Left renal cortex interstitium (tissue), 4 donors: ENCODE data around the gene CNDP1. TPM values are rescaled to one million over a fixed set of nuclear protein-coding genes. Genes with fewer than 3 reads are reported as not detected.

Experiments
- DNase-seq, 4 donors: peaks; one replicate each; pipeline ENCODE4 v3.0.0-alpha.2; 2013; ENCODE audit warnings: low read depth in 4 of 4, low spot score in 2 of 4, missing footprints in 1 of 4
- polyA plus RNA-seq, 4 donors: library from polyadenylated mRNA; unstranded; fragments of 120-200 nt; gene quantifications; one replicate each; pipeline ENCODE4 v1.2.1, GENCODE V29; 2013; ENCODE audit not compliant: insufficient read length in 4 of 4

The CNDP1 gene
- polyA plus RNA-seq, 4 donors: 0.91 to 1.8 (median 1.4) TPM

DNA sequence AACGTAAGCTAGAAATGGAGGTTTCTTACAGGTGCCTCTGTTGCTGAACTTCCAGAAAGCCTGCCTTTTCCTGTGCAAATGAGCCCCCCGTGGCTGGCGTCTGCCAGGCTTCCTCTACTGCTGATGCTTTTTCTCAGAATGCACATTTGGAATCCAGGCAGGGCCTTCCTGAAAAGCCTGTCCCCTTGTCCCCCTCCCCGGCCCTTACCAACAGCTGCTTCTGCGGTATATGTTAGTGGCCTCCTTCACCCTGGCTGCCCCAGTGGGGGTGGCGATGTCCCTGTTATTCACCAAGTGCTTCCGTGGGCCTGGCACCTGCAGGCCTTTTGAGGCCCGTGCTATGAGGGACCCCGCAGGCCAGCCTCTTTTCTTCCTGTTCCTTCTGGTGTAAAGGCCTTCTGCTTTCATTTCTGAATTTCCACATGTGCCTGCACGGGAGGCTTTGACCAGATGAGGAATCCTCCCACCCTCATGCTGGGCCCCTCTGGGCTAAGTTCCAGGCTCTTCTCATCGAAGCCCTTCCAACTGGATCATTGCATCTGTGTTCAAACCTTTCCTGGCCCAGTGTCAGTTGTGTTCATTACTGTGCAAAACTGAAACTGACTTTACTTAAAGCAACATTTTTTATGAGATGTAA lies 27.7 kb upstream of the CNDP1 start:
- no peak for DNase-seq

DNA sequence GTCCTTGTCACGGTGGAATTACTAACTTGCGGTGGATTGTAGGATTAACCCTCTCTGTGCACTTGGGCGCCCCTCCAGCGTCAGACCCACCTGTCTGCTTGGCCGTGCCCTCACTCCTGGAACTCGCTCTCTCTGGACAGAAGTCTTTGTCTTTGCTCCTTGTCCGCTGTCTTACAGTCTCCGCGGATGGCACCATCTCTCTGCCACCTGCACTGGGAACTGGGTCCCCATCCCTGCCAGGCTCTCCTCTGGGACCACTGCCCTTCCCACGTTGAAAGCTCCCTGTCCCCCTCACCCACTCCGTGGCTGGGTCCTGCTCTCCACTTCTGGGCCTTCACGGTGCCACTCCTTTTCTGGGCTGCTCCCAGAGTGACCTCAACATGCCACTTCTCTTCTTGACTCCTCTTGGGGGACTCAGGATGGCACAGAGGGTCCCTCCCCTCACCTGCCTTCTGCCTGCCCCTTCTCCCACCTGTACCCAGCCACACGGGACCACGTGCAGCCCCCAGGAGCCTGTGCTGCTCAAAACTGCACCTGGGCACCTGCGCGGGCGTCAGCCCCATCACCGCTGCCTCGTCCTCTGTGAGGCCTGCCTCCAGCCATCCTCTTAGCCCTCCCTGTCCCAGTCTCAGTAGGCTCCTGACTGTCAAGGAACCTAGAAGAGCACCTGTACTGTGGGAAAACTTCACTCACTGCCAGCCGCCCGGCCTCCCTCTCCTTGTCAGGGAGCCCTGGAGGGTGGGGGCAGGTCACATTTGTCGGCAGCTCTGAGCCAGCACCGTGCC lies 27.0 kb upstream of the CNDP1 start:
- no peak for DNase-seq

DNA sequence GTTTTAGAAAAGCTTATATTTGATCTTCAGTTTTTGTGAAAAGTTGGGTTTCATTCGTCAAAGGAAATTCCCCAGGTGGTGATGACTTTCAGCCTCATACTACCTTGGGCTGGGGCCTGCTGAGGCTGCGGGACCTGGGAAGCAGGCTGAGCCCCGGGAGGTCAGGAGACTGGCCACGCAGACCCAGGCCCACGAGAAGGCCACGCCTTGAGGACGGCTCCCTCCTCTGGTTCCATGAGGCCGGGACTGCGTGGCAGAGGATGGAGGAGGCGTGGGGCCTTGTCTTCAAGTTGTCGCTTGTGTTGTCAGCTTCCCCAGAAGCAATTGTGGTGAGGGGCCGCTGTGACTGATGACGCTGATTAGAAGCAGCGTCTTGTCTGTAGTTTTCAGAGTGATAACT lies 26.4 kb upstream of the CNDP1 start:
- DNase-seq: no peak

DNA sequence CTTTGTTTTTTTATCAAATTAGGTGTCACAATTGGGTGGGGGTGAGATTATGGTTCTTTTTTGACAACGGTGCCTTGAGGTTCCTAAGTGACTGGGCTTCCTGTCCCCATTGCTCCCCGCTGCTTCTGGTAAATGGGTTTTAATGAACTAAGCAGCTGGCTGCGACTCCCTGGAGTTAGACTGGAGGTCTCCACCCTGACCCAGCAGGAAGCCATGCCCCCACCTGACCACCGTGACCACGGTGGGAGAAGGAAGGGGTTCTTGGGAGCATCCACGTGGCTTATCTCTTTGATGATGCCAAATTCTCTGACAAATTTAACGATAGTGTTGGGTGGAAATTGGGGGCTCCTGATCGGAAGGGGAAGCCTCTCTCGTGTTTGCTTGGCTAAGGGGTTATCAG lies 25.9 kb upstream of the CNDP1 start:
- DNase-seq: no peak

DNA sequence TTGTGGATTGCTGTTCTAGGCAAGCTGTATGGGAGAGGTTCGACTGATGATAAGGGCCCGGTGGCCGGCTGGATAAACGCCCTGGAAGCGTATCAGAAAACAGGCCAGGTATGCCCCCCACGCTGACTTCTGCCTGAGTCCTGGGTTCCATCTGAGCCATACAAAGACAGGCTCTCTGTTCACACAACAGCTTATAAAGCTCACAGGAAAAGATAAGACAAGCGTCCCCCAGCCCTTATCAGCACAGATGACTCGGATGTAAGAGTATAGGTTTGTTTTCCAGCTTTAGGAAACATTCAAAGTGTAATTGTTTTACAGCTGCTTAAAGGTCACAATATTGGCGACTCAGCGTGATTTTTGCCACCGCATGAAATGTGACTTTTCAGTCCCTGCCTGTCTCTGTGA lies 25.5 kb upstream of the CNDP1 start:
- no peak for DNase-seq

DNA sequence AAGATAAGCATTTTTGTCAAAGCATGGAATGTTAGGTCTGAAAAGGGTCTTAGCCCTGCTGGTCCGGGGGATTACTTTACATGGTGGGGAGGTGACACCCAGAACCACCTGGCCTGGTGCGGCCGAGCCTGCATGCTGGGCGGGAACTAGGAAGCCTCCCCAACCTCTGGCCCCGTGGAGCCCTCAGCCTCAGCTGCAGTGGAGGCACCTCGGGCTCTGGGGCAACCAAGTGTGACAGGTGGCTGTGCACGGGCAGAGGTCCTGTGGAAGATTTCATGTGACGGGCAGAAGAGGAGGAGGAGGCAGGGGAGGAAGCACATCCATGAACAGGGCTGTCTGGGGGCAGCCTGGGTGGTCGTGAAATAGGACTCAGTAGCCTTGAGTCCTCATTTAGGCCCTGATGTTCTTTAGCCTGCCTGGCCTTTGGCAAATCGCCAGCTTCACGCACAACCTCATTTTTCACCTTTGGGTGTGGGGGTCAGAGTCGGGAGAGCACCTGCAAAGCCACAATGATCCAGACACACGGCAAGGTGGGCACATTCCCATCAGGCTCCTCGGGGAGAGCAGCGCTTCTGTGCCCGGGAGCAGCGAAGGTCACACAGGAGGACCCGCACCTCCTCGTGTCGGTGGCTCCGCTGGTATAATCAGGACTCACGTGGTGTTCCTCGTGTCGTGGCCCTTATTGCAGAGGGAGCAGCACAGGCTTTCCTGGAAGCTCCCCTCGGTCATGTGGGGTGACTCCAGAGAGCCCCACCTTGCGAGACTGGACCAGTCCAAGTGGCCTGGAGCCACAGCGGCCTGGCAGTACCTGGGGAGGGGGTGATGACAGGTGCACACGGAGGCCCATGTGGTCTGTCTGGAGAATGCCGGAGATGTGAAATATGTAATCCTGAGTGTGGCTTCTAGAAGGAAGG lies 24.2 kb upstream of the CNDP1 start:
- no peak for DNase-seq

DNA sequence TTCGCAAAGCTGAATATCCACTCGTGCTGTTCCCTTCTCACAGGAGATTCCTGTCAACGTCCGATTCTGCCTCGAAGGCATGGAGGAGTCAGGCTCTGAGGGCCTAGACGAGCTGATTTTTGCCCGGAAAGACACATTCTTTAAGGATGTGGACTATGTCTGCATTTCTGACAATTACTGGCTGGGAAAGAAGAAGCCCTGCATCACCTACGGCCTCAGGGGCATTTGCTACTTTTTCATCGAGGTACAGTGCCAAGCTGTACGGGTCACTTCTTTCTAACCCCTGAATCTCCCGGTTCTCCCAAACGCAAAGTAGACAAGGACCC lies 23.6 kb upstream of the CNDP1 start:
- no peak for DNase-seq

DNA sequence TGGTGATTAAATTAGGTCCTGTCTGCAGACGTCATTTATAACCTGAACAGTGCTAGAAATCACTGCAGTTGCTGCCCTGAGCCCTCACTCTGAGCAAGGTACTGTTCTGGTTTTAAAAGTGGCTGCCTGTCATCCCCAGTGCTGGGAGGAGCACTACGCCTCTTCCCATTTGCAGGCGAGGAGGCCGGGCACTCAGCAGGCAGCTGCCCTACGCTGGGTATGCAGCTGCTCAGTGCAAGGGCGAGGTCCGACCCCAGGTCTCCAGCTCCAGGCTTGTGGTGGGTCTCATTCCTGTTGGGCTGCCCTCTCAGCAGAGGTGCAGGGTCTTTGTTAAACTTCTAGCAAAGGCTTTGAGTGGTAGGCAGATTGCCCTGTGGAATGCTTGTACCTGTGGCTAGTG lies 22.5 kb upstream of the CNDP1 start:
- DNase-seq: no peak

DNA sequence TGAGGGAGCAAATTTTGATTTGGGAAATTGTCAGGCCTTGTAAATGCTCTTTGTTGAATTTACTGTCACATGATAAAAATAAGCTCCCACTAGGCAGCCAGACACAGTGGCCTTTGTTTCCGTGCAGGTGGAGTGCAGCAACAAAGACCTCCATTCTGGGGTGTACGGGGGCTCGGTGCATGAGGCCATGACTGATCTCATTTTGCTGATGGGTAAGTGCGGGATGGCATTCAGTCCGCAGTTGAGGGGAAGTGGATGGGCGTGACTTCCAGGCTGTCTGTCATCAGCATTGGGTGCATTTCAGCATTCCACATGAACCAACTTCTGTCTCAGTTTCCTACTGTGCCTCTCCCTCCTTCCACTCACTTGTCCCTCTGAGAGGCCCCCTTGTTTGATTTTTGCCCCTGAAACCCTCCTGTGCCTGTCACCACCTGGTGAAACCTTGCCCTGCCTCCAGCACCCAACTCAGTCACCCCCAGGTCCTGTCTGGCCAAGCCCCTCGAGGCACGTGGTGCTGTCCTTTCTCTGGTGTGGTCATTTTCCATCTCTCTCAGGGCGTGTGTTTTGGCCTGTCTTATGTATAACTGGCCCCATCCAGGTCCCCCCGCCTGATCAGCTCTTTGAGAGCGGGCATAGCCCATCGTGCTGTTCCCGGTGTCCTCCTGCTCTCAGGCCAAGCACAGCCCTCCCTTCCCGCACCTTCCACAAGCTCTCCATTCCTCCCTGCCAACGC lies 21.8 kb upstream of the CNDP1 start:
- DNase-seq: no peak

DNA sequence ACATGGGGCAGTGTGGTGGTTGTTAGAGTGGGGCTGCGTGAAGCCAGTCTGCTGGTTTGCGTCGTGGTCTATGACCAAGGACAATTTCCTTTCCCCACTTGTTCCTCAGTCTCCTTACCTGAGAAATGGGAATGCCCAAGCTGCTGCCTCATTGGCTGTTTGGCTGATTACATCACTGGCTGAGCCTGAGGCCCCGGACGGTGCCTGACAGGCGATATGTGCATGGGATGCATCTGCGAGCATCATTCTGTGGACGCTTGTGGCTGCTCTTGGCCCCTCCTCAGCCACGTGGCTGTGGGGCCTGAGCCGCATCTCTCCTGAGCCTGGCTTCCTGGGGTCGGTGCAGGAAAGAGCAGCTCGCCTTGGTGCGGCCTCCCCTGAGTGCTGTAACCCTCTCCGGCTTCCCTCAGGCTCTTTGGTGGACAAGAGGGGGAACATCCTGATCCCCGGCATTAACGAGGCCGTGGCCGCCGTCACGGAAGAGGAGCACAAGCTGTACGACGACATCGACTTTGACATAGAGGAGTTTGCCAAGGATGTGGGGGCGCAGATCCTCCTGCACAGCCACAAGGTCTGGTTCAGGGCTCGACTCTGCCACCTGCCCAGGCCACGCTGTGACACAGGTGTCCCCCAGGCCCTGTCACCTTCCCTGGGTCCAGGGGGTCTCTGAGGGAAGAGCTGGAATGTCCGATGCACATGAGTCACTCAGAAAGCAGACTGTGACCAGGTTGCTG lies 21.0 kb upstream of the CNDP1 start:
- no peak for DNase-seq

DNA sequence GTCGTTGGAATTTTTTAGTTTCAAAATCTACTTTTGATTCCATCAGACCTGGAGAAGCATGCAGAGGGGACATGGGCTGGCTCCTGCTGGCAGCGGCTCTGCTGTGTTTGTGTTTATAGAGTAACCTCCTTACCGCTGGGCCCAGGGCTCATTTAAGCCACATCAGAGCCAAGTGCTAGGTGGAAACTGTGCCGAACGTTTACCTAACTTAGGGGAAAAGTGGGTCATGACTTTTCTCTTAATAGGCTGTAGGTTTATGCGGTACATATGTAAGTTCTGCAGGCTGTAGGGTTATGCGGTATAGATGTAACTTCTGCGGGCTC lies 20.5 kb upstream of the CNDP1 start:
- DNase-seq: no peak

DNA sequence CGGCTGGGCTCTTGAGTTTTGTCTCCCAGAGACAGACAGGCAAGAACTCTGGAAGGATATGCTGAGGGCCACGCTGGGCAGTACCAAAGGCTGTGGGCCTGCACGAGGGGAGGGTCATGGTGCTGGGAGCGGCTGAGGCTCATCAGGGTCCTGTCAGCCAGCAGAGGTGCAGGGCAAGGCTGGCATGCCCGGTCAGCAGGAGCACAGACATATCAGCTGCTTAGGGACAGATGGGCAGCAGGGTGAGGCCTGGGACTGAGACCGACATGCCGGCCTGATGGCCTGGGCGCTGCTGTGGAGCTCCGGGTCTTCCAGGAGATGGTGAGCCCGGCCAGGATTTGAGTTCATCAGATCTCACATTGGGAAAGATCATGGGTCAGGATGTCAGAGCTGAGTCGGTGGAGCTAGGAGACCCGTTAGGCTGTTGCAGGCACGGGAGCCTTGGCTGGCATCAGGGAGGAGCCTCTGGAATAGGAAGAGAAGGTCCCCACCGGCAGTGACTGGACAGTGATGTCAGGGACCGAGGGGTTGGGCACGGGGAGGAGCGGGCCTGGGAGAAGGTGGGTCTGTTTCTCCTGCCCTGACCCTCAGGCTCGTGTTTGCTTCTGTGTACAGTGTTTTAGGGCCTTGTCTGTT lies 19.3 kb upstream of the CNDP1 start:
- DNase-seq: no peak

DNA sequence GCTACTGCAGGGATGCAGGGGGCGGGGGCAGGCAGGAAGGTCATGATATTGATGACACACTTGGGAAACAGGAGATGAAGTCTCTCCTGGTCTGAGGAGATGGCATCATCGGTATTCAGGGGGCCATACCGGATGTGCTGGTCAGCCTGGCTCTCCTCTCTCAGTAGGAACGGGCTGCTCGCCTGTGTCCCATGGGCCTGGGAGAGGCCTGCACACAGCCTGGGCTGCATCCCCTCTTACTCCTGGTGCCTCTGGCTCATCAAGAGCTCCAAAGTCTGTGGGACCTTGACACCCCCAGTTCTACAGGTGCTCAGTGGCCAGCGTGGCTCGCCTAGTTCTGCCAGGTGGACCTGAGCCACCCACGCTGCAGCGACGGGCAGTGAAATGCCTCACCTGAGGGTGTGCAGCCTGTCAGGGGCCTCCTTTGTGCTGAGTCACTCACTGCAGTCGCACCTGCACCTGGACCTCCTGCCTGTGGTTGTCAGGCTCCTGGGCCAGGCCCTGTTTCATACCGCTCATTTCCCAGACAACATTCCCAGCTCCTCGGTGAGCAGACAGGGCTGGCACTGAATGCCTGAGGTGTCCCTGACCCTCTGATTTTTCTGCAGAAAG lies 18.6 kb upstream of the CNDP1 start:
- no peak for DNase-seq

DNA sequence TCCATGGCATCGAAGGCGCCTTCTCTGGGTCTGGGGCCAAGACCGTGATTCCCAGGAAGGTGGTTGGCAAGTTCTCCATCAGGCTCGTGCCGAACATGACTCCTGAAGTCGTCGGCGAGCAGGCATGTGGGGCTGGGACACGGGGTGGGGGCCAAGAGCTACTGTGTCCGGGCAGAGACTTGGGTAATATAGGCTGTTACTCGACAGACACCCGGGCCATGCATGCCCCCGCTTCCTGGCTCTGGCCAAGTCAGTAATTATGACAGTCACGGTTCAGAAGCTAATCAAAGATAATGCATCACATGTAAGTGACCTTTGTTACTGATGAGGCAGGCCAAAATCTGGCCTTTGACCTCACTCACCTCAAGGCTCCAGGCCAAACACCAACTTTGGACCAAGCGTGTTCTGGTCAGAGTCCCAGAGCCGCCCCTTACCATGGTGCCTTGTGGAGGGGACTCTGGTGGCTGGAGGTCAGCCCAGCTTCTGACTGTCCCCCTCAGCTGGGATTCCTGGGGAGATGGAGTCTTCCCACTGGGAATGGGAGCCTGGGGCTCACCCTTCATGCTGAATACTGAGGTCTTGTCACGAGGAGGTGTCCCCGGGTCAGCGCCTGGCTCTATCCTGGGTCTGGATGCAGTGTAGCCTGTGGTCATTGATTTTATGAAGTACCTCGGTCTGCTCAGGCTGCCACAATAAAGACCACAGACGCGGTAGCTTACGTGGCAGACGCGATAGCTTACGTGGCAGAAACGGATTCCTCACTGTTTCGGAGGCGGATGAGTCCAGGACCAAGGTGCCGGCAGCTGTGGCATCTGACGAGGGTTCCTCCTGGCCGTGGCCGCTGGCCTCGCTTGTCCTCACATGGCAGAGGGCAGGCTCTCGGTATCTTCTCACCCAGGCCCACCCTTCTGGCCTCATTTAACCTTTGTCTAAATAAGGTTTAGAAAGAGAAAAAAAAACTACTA lies 17.7 kb upstream of the CNDP1 start:
- DNase-seq: no peak

DNA sequence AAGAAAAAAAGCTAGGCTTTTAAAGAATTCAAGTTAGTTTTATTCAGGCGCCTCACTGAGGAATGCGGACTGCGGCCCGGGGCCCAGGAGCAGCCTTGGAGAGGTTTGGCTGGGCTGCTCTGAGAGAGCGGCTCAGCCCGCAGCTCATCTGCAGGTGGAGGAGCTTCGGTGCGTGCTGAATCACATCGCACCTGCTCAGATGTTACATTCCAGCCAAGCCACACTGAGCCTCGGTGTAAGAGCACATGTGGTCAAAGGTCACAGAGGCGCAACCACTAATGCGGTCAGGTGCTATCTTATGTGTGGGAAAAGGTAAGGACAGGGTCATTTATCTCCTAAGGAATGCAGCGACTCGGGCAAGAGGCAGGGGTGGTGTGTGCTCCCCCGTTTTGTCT lies 17.1 kb upstream of the CNDP1 start:
- no peak for DNase-seq

DNA sequence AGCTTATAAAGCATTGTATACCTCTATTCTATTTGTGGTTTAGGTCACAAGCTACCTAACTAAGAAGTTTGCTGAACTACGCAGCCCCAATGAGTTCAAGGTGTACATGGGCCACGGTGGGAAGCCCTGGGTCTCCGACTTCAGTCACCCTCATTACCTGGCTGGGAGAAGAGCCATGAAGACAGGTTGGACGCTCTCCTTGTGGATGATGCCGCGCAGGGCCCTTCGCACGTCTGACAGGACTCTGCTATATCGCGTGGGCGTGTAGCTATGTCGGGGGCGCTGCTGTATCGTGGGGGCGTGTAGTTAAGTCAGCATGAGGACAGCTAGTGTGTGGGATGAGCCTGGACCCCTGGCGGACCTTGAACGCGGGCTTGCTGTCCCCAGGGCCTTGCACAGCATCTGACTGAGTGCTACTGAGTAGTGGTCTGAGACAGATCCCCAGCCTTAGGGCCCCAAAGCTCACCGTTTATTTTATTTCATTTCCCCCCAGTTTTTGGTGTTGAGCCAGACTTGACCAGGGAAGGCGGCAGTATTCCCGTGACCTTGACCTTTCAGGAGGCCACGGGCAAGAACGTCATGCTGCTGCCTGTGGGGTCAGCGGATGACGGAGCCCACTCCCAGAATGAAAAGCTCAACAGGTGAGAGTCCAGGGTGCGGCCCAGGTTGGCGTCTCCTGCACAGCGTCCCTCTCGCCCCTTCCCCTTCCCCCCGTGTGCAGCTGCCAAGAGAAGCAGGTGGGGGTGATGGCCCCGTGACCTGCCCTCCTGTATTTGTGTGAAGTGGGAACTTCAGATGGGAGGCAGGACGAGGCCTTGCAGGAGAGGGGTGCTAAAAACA lies 15.6 kb upstream of the CNDP1 start:
- DNase-seq: no peak

DNA sequence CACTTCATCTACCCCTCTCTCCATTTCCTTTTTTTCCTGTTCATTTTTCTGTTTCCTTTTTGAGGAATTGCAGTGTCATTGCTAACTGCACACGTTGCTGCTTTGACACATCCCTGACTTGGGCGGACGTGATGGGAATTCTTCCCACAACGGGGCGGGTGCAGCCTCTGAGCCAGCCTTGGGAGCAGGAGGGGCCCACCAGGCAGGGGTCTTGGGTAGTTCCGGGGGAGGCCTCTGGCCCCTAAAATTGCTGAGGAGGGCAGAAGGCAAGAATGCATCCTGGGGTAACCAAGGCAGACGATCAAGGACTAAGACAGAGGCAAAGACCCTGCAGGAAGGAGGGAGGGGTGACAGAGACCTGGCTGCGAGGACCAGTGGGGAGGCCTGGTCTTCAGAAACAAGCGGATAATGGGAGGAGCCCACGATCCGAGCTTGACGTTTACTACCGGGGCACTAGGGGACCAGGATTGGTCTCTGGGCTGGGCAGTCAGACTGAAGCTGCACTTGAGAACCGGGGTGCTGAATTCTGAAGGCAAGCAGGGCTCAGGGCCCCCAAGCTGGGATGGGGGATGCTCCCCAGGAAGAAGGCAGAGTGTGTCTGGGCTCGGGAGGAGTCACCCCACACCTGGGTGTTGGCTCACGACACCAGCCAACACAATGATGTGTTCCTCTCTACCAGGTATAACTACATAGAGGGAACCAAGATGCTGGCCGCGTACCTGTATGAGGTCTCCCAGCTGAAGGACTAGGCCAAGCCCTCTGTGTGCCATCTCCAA lies 14.8 kb upstream of the CNDP1 start:
- no peak for DNase-seq
